Loucy (cell line): ENCODE measurements around the gene PHOSPHO2.

ENCODE experiments used
- EZH2phosphoT487 ChIP-seq: fragments of 200-600 bp; IDR thresholded peaks from 2 replicates; pipeline ENCODE4 v1.6.1; 2018; ENCODE audit warnings: antibody characterized with exemption, mild to moderate bottlenecking, moderate library complexity, borderline replicate concordance
- TF ChIP-seq, protein P1 (sequence below): fragments of 200-600 bp; sonication (generic); conservative IDR thresholded peaks from 2 replicates; pipeline ENCODE4 v1.5.1; 2014; ENCODE audit warnings: mild to moderate bottlenecking, antibody characterized with exemption, low read length

GRCh38 chr2:169670937-169671336, 23.3 kb upstream of the PHOSPHO2 start:
- TF ChIP-seq, protein P1, sequence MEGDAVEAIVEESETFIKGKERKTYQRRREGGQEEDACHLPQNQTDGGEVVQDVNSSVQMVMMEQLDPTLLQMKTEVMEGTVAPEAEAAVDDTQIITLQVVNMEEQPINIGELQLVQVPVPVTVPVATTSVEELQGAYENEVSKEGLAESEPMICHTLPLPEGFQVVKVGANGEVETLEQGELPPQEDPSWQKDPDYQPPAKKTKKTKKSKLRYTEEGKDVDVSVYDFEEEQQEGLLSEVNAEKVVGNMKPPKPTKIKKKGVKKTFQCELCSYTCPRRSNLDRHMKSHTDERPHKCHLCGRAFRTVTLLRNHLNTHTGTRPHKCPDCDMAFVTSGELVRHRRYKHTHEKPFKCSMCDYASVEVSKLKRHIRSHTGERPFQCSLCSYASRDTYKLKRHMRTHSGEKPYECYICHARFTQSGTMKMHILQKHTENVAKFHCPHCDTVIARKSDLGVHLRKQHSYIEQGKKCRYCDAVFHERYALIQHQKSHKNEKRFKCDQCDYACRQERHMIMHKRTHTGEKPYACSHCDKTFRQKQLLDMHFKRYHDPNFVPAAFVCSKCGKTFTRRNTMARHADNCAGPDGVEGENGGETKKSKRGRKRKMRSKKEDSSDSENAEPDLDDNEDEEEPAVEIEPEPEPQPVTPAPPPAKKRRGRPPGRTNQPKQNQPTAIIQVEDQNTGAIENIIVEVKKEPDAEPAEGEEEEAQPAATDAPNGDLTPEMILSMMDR: no peak
- no peak for TF ChIP-seq EZH2phosphoT487
